Immature natural killer cell (primary cell): ENCODE data around the gene C22orf42. TPM values are rescaled to one million over a fixed set of nuclear protein-coding genes. Genes with fewer than 3 reads are reported as not detected.
"Not testable (repeated sequence)": the region's sequence is repeated elsewhere in the genome, so short reads cannot be mapped to it uniquely, and the experiment has no call there.

Source experiments
- DNase-seq, 3 donors: peaks; one replicate each; pipeline ENCODE4 v3.0.0; 2022; ENCODE audit warnings: mixed read lengths in 1 of 3
- H3K27ac Mint-ChIP-seq, 6 donors: one replicate each; pipeline ENCODE4 v1.8.0; 2020; ENCODE audit warnings: mixed read lengths in 6 of 6, mild to moderate bottlenecking in 5 of 6, inconsistent platforms in 4 of 6, moderate library complexity in 3 of 6
- H3K27me3 Mint-ChIP-seq, 3 donors: one replicate each; pipeline ENCODE4 v1.8.0; 2020 to 2021; ENCODE audit warnings: low read depth in 3 of 3, mild to moderate bottlenecking in 3 of 3, mixed read lengths in 3 of 3, moderate library complexity in 3 of 3, inconsistent platforms in 1 of 3
- H3K36me3 Mint-ChIP-seq, 3 donors: one replicate each; pipeline ENCODE4 v1.8.0; 2020; ENCODE audit warnings: mixed read lengths in 3 of 3, inconsistent platforms in 2 of 3, mild to moderate bottlenecking in 2 of 3
- H3K4me1 Mint-ChIP-seq, 2 donors: one replicate each; pipeline ENCODE4 v1.8.0; 2020; ENCODE audit warnings: inconsistent platforms in 2 of 2, mild to moderate bottlenecking in 2 of 2, mixed read lengths in 2 of 2, moderate library complexity in 1 of 2
- H3K4me3 Mint-ChIP-seq, 5 donors: one replicate each; pipeline ENCODE4 v1.8.0; 2020; ENCODE audit warnings: mild to moderate bottlenecking in 5 of 5, mixed read lengths in 5 of 5, inconsistent platforms in 3 of 5, moderate library complexity in 3 of 5
- H3K9me3 Mint-ChIP-seq, 6 donors: one replicate each; pipeline ENCODE4 v1.8.0; 2020; ENCODE audit warnings: mild to moderate bottlenecking in 6 of 6, mixed read lengths in 6 of 6, inconsistent platforms in 4 of 6, moderate library complexity in 3 of 6
- polyA plus RNA-seq, 3 donors: library from polyadenylated mRNA; unstranded; fragments of 300-500 nt; fragmentation: Illumina TruSeq; gene quantifications; one replicate each; pipeline ENCODE4 v1.2.3, GENCODE V29; 2021

The C22orf42 gene
- polyA plus RNA-seq, 3 donors from 2014 or later = not detected

GRCh38 chr22:32200752-32201151 lies 41.6 kb upstream of the C22orf42 start:
- Mint-ChIP-seq H3K27me3 (peaks cover 5 to 19% (median 9%) of the 10 kb centered on the region in 3 donors), H3K27ac (no peak overlapping the region), H3K4me1 (peaks cover 9 to 36% of the 10 kb centered on the region in 2 donors), H3K36me3 (no peaks in the 10 kb centered on the region), H3K9me3 (no peaks in the 10 kb centered on the region), H3K4me3 (no peak overlapping the region)
- no peak for DNase-seq

- H3K27me3 Mint-ChIP-seq = peaks cover 5 to 13% (median 8%) of the 10 kb centered on the region in 3 donors
- no peak overlapping the region for H3K4me3 Mint-ChIP-seq
- no peaks in the 10 kb centered on the region for H3K9me3 Mint-ChIP-seq
- H3K27ac Mint-ChIP-seq = no peak overlapping the region
- peaks cover 7 to 28% of the 10 kb centered on the region in 2 donors for H3K4me1 Mint-ChIP-seq
- no peaks in the 10 kb centered on the region for H3K36me3 Mint-ChIP-seq
- DNase-seq = no peak
Measured at GRCh38 chr22:32199961-32200360, 40.9 kb upstream of the C22orf42 start.

GRCh38 chr22:32199341-32199740 lies 40.2 kb upstream of the C22orf42 start:
- no peak for DNase-seq
- Mint-ChIP-seq H3K27ac (no peak overlapping the region), H3K36me3 (no peaks in the 10 kb centered on the region), H3K4me1 (peaks cover 7 to 22% of the 10 kb centered on the region in 2 donors), H3K4me3 (no peak overlapping the region), H3K27me3 (peaks cover 5 to 13% (median 8%) of the 10 kb centered on the region in 3 donors), H3K9me3 (no peaks in the 10 kb centered on the region)

GRCh38 chr22:32197553-32198226 lies 38.6 kb upstream of the C22orf42 start:
- not testable (repeated sequence) for H3K4me1 Mint-ChIP-seq, H3K27ac Mint-ChIP-seq, H3K27me3 Mint-ChIP-seq, H3K4me3 Mint-ChIP-seq, H3K36me3 Mint-ChIP-seq, H3K9me3 Mint-ChIP-seq, DNase-seq

- not testable (repeated sequence) for H3K9me3 Mint-ChIP-seq, H3K27me3 Mint-ChIP-seq, H3K27ac Mint-ChIP-seq, H3K4me3 Mint-ChIP-seq, H3K36me3 Mint-ChIP-seq, H3K4me1 Mint-ChIP-seq, DNase-seq
Measured at GRCh38 chr22:32195900-32196299, 36.8 kb upstream of the C22orf42 start.

GRCh38 chr22:32193346-32193745 lies 34.2 kb upstream of the C22orf42 start:
- H3K27me3 Mint-ChIP-seq, H3K36me3 Mint-ChIP-seq, H3K9me3 Mint-ChIP-seq, H3K4me1 Mint-ChIP-seq, DNase-seq, H3K4me3 Mint-ChIP-seq, H3K27ac Mint-ChIP-seq: not testable (repeated sequence)

GRCh38 chr22:32191021-32191420 lies 31.9 kb upstream of the C22orf42 start:
- not testable (repeated sequence) for H3K36me3 Mint-ChIP-seq, H3K27ac Mint-ChIP-seq, H3K4me3 Mint-ChIP-seq, DNase-seq, H3K4me1 Mint-ChIP-seq, H3K9me3 Mint-ChIP-seq, H3K27me3 Mint-ChIP-seq

- no peaks in the 10 kb centered on the region for H3K36me3 Mint-ChIP-seq
- no peak overlapping the region for H3K27ac Mint-ChIP-seq
- no peaks in the 10 kb centered on the region for H3K9me3 Mint-ChIP-seq
- H3K4me1 Mint-ChIP-seq = no peaks in the 10 kb centered on the region
- peaks cover 2 to 4% (median 2%) of the 10 kb centered on the region in 3 donors for H3K27me3 Mint-ChIP-seq
- DNase-seq = no peak
- no peak overlapping the region for H3K4me3 Mint-ChIP-seq
Measured at GRCh38 chr22:32185821-32186220, 26.7 kb upstream of the C22orf42 start.

GRCh38 chr22:32183625-32184024 lies 24.5 kb upstream of the C22orf42 start:
- Mint-ChIP-seq H3K4me3 (no peak overlapping the region), H3K36me3 (no peaks in the 10 kb centered on the region), H3K27ac (no peak overlapping the region), H3K4me1 (no peaks in the 10 kb centered on the region), H3K27me3 (peaks cover 0 to 4% (median 3%) of the 10 kb centered on the region in 3 donors), H3K9me3 (no peaks in the 10 kb centered on the region)
- DNase-seq = no peak

- Mint-ChIP-seq H3K27ac (no peak overlapping the region), H3K4me3 (no peak overlapping the region), H3K36me3 (no peaks in the 10 kb centered on the region), H3K27me3 (peaks cover 2 to 4% (median 3%) of the 10 kb centered on the region in 3 donors), H3K4me1 (no peaks in the 10 kb centered on the region), H3K9me3 (no peaks in the 10 kb centered on the region)
- DNase-seq = no peak
Measured at GRCh38 chr22:32181043-32181442, 21.9 kb upstream of the C22orf42 start.

- Mint-ChIP-seq H3K36me3 (no peaks in the 10 kb centered on the region), H3K27ac (no peak overlapping the region), H3K9me3 (no peaks in the 10 kb centered on the region), H3K27me3 (peaks cover 3 to 9% (median 9%) of the 10 kb centered on the region in 3 donors), H3K4me1 (no peaks in the 10 kb centered on the region), H3K4me3 (no peak overlapping the region)
- DNase-seq = no peak
Measured at GRCh38 chr22:32177221-32177765, 18.2 kb upstream of the C22orf42 start.

GRCh38 chr22:32175683-32176644 lies 16.9 kb upstream of the C22orf42 start:
- Mint-ChIP-seq H3K4me1 (no peaks in the 10 kb centered on the region), H3K4me3 (no peak overlapping the region), H3K27ac (no peak overlapping the region), H3K27me3 (peaks cover 3 to 11% (median 9%) of the 10 kb centered on the region in 3 donors), H3K9me3 (no peaks in the 10 kb centered on the region), H3K36me3 (no peaks in the 10 kb centered on the region)
- no peak for DNase-seq

GRCh38 chr22:32175115-32175514 lies 16.0 kb upstream of the C22orf42 start:
- no peak for DNase-seq
- Mint-ChIP-seq H3K36me3 (no peaks in the 10 kb centered on the region), H3K4me1 (no peaks in the 10 kb centered on the region), H3K27ac (no peak overlapping the region), H3K9me3 (no peaks in the 10 kb centered on the region), H3K27me3 (peaks cover 3 to 13% (median 9%) of the 10 kb centered on the region in 3 donors), H3K4me3 (no peak overlapping the region)

- H3K4me3 Mint-ChIP-seq = no peak overlapping the region
- H3K27me3 Mint-ChIP-seq = peaks cover 0 to 15% (median 4%) of the 10 kb centered on the region in 3 donors
- H3K9me3 Mint-ChIP-seq = no peaks in the 10 kb centered on the region
- H3K4me1 Mint-ChIP-seq = no peaks in the 10 kb centered on the region
- H3K36me3 Mint-ChIP-seq = no peaks in the 10 kb centered on the region
- DNase-seq = no peak
- H3K27ac Mint-ChIP-seq = no peak overlapping the region
Measured at GRCh38 chr22:32165681-32166080, 6.6 kb upstream of the C22orf42 start.
